Ectodermal cell (in vitro differentiated cells): Measurements from ENCODE around the gene RNF187.

ENCODE experiments used
- H3K27ac ChIP-seq: 2 replicates; pipeline ENCODE4 v1.7.0; 2013; ENCODE audit warnings: mild to moderate bottlenecking, low read depth, low read length; ENCODE audit not compliant: insufficient read depth, poor library complexity, severe bottlenecking
- H3K27me3 ChIP-seq: 2 replicates; pipeline ENCODE4 v1.7.0; 2013; ENCODE audit warnings: mild to moderate bottlenecking, low read length; ENCODE audit not compliant: insufficient read depth, control insufficient read depth, poor library complexity, severe bottlenecking
- H3K36me3 ChIP-seq: one replicate; pipeline ENCODE4 v1.7.0; 2013; ENCODE audit warnings: low read length; ENCODE audit not compliant: control insufficient read depth, insufficient read depth
- H3K4me1 ChIP-seq: one replicate; pipeline ENCODE4 v1.7.0; 2013; ENCODE audit warnings: low read length; ENCODE audit not compliant: control insufficient read depth, insufficient read depth
- H3K4me3 ChIP-seq: 2 replicates; pipeline ENCODE4 v1.7.0; 2013; ENCODE audit warnings: low read depth, low read length, control low read depth; ENCODE audit not compliant: insufficient read depth
- H3K9me3 ChIP-seq: 2 replicates; pipeline ENCODE4 v1.7.0; 2013; ENCODE audit warnings: mild to moderate bottlenecking, low read length, moderate library complexity; ENCODE audit not compliant: control insufficient read depth
- WGBS, 2 experiments: methylation state at CpG; one replicate each; pipeline ENCODE4 v1.1.7; 2013; ENCODE audit warnings: missing lambda C conversion rate in 2 of 2; 5-methylcytosine and 5-hydroxymethylcytosine counted together

RNF187 gene

GRCh38 chr1:228486596-228487335 is 416 bp upstream of the RNF187 start:
- Histone ChIP-seq H3K4me1 (peaks cover 5% of the 10 kb centered on the region), H3K36me3 (peaks cover 8% of the 10 kb centered on the region), H3K27ac (peak overlapping the region; percentile 100), H3K9me3 (no peaks in the 10 kb centered on the region), H3K27me3 (no peaks in the 10 kb centered on the region), H3K4me3 (peak overlapping the region; percentile 100)
- WGBS, 2 experiments: 0% methylated on average over 60 of the region's 60 CpGs

- WGBS, 2 experiments: 57 to 59% methylated on average over 18 of the region's 18 CpGs
- Histone ChIP-seq H3K9me3 (no peaks in the 10 kb centered on the region), H3K4me1 (peaks cover 5% of the 10 kb centered on the region), H3K36me3 (peaks cover 8% of the 10 kb centered on the region), H3K27ac (no peak overlapping the region), H3K27me3 (no peaks in the 10 kb centered on the region), H3K4me3 (peak overlapping the region; percentile 100)
Observed at GRCh38 chr1:228488125-228488817, 1.1 kb downstream of the RNF187 start.

GRCh38 chr1:228488818-228489674 is 1.9 kb downstream of the RNF187 start:
- Histone ChIP-seq H3K27ac (no peak overlapping the region), H3K4me3 (no peak overlapping the region)

GRCh38 chr1:228490120-228491078 is 3.2 kb downstream of the RNF187 start:
- Histone ChIP-seq H3K4me3 (no peak overlapping the region), H3K9me3 (no peaks in the 10 kb centered on the region), H3K27me3 (no peaks in the 10 kb centered on the region), H3K27ac (no peak overlapping the region), H3K36me3 (peaks cover 8% of the 10 kb centered on the region), H3K4me1 (peaks cover 5% of the 10 kb centered on the region)
- 92 to 94% methylated on average over 6 of the region's 6 CpGs for WGBS, 2 experiments

More at GRCh38 chr1:228488818-228489674, 1.9 kb downstream of the RNF187 start:
- WGBS, 2 experiments: 92 to 94% methylated on average over 9 of the region's 9 CpGs
- H3K4me1 ChIP-seq: peaks cover 5% of the 10 kb centered on the region
- H3K9me3 ChIP-seq: no peaks in the 10 kb centered on the region
- no peaks in the 10 kb centered on the region for H3K27me3 ChIP-seq
- H3K36me3 ChIP-seq: peaks cover 8% of the 10 kb centered on the region

- Histone ChIP-seq H3K4me3 (no peak overlapping the region), H3K9me3 (no peaks in the 10 kb centered on the region), H3K36me3 (peaks cover 8% of the 10 kb centered on the region), H3K27me3 (no peaks in the 10 kb centered on the region), H3K4me1 (peaks cover under 1% of the 10 kb centered on the region), H3K27ac (no peak overlapping the region)
- WGBS, 2 experiments: 92 to 93% methylated on average over 28 of the region's 28 CpGs
Observed at GRCh38 chr1:228493141-228494043, 6.2 kb downstream of the RNF187 start.

- peaks cover 8% of the 10 kb centered on the region for H3K36me3 ChIP-seq
- 90 to 91% methylated on average over 9 of the region's 9 CpGs for WGBS, 2 experiments
Observed at GRCh38 chr1:228494044-228494353, 6.8 kb downstream of the RNF187 start.

GRCh38 chr1:228494391-228494790 is 7.2 kb downstream of the RNF187 start:
- Histone ChIP-seq H3K27me3 (no peaks in the 10 kb centered on the region), H3K4me1 (no peaks in the 10 kb centered on the region), H3K36me3 (peaks cover 8% of the 10 kb centered on the region), H3K4me3 (no peak overlapping the region), H3K9me3 (no peaks in the 10 kb centered on the region), H3K27ac (no peak overlapping the region)
- 80 to 95% methylated on average over 6 to 7 of the region's 7 CpGs for WGBS, 2 experiments

More at GRCh38 chr1:228494044-228494353, 6.8 kb downstream of the RNF187 start:
- Histone ChIP-seq H3K9me3 (no peaks in the 10 kb centered on the region), H3K27me3 (no peaks in the 10 kb centered on the region), H3K27ac (no peak overlapping the region), H3K4me1 (no peaks in the 10 kb centered on the region), H3K4me3 (no peak overlapping the region)

- WGBS, 2 experiments: 95% methylated on average over 15 of the region's 15 CpGs
- Histone ChIP-seq H3K9me3 (no peaks in the 10 kb centered on the region), H3K27me3 (peaks cover 5% of the 10 kb centered on the region)
Observed at GRCh38 chr1:228494970-228495853, 8.0 kb downstream of the RNF187 start.

More at GRCh38 chr1:228494970-228495853, 8.0 kb downstream of the RNF187 start:
- H3K27ac ChIP-seq: no peak overlapping the region
- H3K4me3 ChIP-seq: no peak overlapping the region
- no peaks in the 10 kb centered on the region for H3K4me1 ChIP-seq
- peaks cover 5% of the 10 kb centered on the region for H3K36me3 ChIP-seq
